Breast epithelium (tissue), 4 donors: ENCODE measurements around the gene STX10. TPM values are rescaled to one million over a fixed set of nuclear protein-coding genes. Genes with fewer than 3 reads are reported as not detected.

Experiments
- DNase-seq, 2 donors: peaks; one replicate each; pipeline ENCODE4 v3.0.0-alpha.2; 2019; ENCODE audit warnings: low spot score in 2 of 2
- H3K27ac ChIP-seq, 2 donors: fragments of 200-600 bp; sonication (generic) in 1 of 2; one replicate each; pipeline ENCODE4 v1.5.1; 2016 to 2019; ENCODE audit warnings: mild to moderate bottlenecking in 1 of 2
- H3K27me3 ChIP-seq, 2 donors: fragments of 200-600 bp; sonication (generic) in 1 of 2; one replicate each; pipeline versions ENCODE4 v1.5.1 to v1.6.0; 2017 to 2019; ENCODE audit warnings: control low read depth in 1 of 2, mild to moderate bottlenecking in 1 of 2
- H3K36me3 ChIP-seq: fragments of 200-600 bp; one replicate; pipeline ENCODE4 v1.5.1; 2019
- H3K4me1 ChIP-seq, 2 donors: fragments of 200-600 bp; sonication (generic); one replicate each; pipeline ENCODE4 v1.5.1; 2016 to 2019; ENCODE audit warnings: control low read depth in 1 of 2
- H3K4me3 ChIP-seq, 3 donors: fragments of 200-600 bp; sonication (generic); 1 replicate in 2 of 3; 2 replicates in 1 of 3; pipeline ENCODE4 v1.5.1; 2016 to 2019; ENCODE audit warnings: mild to moderate bottlenecking in 3 of 3, moderate library complexity in 2 of 3
- H3K9me3 ChIP-seq, 2 donors: fragments of 200-600 bp; sonication (generic) in 1 of 2; one replicate each; pipeline ENCODE4 v1.5.1; 2016 to 2019; ENCODE audit warnings: control low read depth in 1 of 2
- POLR2A ChIP-seq: fragments of 450-650 bp; IDR thresholded peaks from one replicate; pipeline ENCODE4 v1.6.1; 2016; ENCODE audit warnings: antibody characterized with exemption, mild to moderate bottlenecking, moderate library complexity
- POLR2AphosphoS5 ChIP-seq, 3 donors: sonication (generic); formaldehyde crosslinking; IDR thresholded peaks; one replicate each; pipeline ENCODE4 v1.6.1; 2017; ENCODE audit warnings: antibody characterized with exemption in 3 of 3
- intact Hi-C: fragments of 100-400 bp; cut with DNase I; formaldehyde crosslinking; loops from one replicate; pipeline ENCODE4 v1.15.1; 2023; ENCODE audit warnings: low total_unique reads
- total RNA-seq, 3 donors: library from RNA; depleted of rRNA; stranded (reverse); fragments of >200 nt; gene quantifications; one replicate each; pipeline ENCODE4 v1.1.0, GENCODE V29; 2016
- TF ChIP-seq, protein P1 (sequence below), 3 donors: fragments of 450-650 bp; IDR thresholded peaks; one replicate each; pipeline ENCODE4 v1.5.1; 2016 to 2017; ENCODE audit warnings: antibody characterized with exemption in 3 of 3, mild to moderate bottlenecking in 3 of 3, moderate library complexity in 3 of 3

The STX10 gene
- total RNA-seq, 3 donors from 2014 or later, result 74.6 to 78.3 (median 75.2) TPM

DNA sequence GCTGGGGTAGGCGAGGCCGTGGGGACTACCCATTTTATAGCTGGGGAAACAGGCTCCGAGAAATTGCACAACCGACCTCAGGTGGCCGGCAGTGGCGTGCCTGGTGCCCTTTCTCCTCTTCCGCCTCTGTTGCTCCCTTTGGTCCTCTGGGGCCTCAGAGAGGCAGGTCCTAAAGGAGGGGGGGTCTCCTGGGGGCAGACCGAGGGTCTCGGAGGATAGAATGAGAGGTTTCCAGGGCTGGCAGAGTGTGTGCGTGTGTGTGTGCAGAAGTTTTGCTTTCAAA is 11.3 kb downstream of the STX10 start:
- Histone ChIP-seq H3K4me3 (no peak overlapping the region), H3K36me3 (peaks cover 5% of the 10 kb centered on the region), H3K27me3 (no peaks in the 10 kb centered on the region), H3K9me3 (no peaks in the 10 kb centered on the region), H3K4me1 (no peaks in the 10 kb centered on the region), H3K27ac (no peak overlapping the region)
- intact Hi-C loops, result no loop called here
- TF ChIP-seq, protein P1, sequence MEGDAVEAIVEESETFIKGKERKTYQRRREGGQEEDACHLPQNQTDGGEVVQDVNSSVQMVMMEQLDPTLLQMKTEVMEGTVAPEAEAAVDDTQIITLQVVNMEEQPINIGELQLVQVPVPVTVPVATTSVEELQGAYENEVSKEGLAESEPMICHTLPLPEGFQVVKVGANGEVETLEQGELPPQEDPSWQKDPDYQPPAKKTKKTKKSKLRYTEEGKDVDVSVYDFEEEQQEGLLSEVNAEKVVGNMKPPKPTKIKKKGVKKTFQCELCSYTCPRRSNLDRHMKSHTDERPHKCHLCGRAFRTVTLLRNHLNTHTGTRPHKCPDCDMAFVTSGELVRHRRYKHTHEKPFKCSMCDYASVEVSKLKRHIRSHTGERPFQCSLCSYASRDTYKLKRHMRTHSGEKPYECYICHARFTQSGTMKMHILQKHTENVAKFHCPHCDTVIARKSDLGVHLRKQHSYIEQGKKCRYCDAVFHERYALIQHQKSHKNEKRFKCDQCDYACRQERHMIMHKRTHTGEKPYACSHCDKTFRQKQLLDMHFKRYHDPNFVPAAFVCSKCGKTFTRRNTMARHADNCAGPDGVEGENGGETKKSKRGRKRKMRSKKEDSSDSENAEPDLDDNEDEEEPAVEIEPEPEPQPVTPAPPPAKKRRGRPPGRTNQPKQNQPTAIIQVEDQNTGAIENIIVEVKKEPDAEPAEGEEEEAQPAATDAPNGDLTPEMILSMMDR (IDR thresholded peaks at IDR 0.05), result no peak
- no peak for TF ChIP-seq POLR2A
- no peak for TF ChIP-seq POLR2AphosphoS5 (IDR thresholded peaks at IDR 0.05)
- no peak for DNase-seq

DNA sequence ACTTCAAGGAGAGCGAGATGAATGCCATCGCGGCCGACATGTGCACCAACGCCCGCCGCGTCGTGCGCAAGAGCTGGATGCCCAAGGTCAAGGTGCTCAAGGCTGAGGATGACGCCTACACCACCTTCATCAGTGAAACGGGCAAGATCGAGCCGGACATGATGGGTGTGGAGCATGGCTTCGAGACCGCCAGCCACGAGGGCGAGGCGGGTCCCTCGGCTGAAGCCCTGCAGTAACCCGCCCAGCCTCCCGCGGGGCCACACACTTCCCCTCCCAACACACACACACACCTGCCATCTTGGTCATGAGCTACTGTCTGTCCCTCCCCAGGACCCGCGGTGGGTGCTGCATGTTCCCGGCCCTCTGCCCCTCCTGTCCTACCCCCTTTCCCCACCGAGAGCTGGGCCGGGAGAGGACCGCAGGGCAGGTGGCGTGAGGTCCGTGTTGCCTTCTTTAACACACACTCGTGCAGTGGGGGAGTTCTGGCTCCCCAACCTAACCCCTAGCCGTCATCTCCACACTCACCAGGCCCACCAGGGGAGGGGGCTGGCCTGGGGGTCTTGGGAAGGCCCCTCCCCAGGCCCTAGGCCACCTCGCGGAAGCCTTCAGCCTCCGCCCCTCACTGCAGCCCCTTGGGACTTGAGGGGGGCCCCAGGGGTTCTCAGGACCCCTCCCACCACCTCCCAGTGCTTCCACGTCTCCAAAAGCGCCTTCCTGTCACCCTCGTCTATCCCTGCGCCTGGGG is 11.8 kb downstream of the STX10 start:
- peaks cover 5% of the 10 kb centered on the region for H3K36me3 ChIP-seq
- no peaks in the 10 kb centered on the region for H3K9me3 ChIP-seq
- H3K4me1 ChIP-seq, result no peaks in the 10 kb centered on the region
- H3K27ac ChIP-seq, result no peak overlapping the region
- TF ChIP-seq POLR2A (no peak), POLR2AphosphoS5 (IDR thresholded peaks at IDR 0.05) (no peak)
- TF ChIP-seq, protein P1 (IDR thresholded peaks at IDR 0.05), result no peak
- H3K4me3 ChIP-seq, result no peak overlapping the region
- intact Hi-C loops, result no loop called here
- H3K27me3 ChIP-seq, result no peaks in the 10 kb centered on the region
- DNase-seq, result no peak

DNA sequence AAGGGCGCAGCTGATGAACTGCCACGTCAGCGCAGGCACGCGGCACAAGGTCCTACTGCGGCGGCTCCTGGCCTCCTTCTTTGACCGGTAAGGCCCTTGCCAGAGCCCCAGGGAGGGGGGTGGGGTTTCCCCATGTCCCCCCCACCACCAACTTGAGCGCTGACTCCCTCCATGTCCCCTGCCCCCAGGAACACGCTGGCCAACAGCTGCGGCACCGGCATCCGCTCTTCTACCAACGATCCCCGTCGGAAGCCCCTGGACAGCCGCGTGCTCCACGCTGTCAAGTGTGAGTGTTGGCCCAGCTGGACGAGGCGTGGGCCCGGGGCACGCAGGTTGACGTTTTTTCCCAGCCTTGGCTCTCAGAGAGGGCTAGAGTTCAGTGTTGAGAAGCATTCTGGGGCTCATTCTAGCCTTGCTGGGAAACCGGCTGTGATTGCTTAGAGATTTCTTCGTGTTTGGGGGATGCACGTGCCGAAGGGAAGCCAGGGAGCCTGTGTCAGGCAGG is 12.8 kb downstream of the STX10 start:
- Histone ChIP-seq H3K4me3 (no peak overlapping the region), H3K9me3 (no peaks in the 10 kb centered on the region), H3K4me1 (no peaks in the 10 kb centered on the region), H3K36me3 (peaks cover 5% of the 10 kb centered on the region), H3K27ac (no peak overlapping the region), H3K27me3 (no peaks in the 10 kb centered on the region)
- intact Hi-C loops, result no loop called here
- DNase-seq, result no peak
- TF ChIP-seq, protein P1 (IDR thresholded peaks at IDR 0.05), result no peak
- TF ChIP-seq POLR2AphosphoS5 (IDR thresholded peaks at IDR 0.05) (no peak), POLR2A (no peak)

DNA sequence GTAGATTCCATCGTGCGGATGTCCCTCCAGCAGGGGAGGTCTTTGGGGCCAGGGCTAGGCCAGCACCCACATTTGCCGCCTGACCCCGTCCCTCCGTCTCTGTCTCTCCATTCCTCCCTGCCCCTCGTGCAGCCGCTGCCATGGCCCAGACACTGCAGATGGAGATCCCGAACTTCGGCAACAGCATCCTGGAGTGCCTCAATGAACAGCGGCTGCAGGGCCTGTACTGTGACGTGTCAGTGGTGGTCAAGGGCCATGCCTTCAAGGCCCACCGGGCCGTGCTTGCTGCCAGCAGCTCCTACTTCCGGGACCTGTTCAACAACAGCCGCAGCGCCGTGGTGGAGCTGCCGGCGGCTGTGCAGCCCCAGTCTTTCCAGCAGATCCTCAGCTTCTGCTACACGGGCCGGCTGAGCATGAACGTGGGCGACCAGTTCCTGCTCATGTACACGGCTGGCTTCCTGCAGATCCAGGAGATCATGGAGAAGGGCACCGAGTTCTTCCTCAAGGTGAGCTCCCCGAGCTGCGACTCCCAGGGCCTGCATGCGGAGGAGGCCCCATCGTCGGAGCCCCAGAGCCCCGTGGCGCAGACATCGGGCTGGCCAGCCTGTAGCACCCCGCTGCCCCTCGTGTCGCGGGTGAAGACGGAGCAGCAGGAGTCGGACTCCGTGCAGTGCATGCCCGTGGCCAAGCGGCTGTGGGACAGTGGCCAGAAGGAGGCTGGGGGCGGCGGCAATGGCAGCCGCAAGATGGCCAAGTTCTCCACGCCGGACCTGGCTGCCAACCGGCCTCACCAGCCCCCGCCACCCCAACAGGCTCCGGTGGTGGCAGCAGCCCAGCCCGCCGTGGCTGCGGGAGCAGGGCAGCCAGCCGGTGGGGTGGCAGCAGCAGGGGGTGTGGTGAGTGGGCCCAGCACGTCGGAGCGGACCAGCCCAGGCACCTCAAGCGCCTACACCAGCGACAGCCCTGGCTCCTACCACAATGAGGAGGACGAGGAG is 14.8 kb downstream of the STX10 start:
- DNase-seq, result no peak
- intact Hi-C loops, result loop anchor here (1.0 kb wide), 1 partner anchor 11 kb away; no protein-coding TSS in a partner anchor
- Histone ChIP-seq H3K27ac (peak overlapping the region in 1 of 2 donors; percentile 23), H3K9me3 (no peaks in the 10 kb centered on the region), H3K4me1 (no peaks in the 10 kb centered on the region), H3K27me3 (no peaks in the 10 kb centered on the region), H3K4me3 (peak overlapping the region in 2 of 3 donors; percentile 30 to 39), H3K36me3 (peaks cover 5% of the 10 kb centered on the region)
- TF ChIP-seq POLR2A, result no peak
- TF ChIP-seq POLR2AphosphoS5 (IDR thresholded peaks at IDR 0.05), result no peak
- TF ChIP-seq, protein P1 (IDR thresholded peaks at IDR 0.05), result no peak
